Glomerular endothelial cell (primary cell): ENCODE measurements around the gene NKAP. TPM values are rescaled to one million over a fixed set of nuclear protein-coding genes. Genes with fewer than 3 reads are reported as not detected.

Source experiments
- DNase-seq: peaks from one replicate; pipeline ENCODE4 v3.0.0-alpha.2; 2011; ENCODE audit warnings: low read depth, low spot score; ENCODE audit errors: extremely low read depth
- total RNA-seq: library from RNA; depleted of rRNA; stranded (reverse); fragments of >200 nt; gene quantifications from 2 replicates; pipeline ENCODE4 v1.2.3, GENCODE V29; 2015

The NKAP gene
- total RNA-seq, 1 donor from 2014 or later = 5.2 TPM

DNA sequence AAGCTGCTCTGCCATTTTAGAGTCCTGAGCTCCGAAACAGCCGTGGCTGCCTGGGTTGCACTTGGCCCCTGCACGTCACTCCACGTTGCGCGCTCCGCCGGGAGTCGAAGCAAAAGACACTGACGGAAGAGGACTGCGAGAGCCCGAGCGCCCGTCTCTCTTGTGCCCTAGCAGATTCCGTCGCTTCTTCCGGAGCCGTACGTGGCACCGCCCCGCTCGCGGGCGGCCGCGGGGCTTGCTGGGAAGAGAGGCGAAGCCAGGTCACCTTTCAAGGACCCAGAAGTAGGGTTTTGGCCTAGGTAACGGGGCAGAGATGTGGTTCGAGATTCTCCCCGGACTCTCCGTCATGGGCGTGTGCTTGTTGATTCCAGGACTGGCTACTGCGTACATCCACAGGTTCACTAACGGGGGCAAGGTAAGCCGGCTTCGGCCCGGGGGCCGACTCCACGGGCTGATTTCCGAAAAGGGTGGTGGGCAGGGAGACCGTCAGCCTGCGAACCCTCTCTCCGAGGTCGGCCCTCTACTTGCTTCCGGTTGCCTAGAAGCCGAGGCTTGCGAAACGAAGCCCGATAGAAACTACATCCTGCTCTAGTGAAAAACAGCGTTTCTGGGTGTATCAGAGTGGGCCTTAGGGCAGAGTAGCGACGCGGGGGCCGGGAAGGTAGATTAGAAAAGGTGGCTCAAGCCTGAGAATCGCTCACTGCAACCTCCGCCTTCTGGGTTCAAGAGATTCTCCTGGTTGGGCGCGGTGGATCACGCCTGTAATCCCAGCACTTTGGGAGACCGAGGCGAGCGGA is 71.8 kb downstream of the NKAP start, which contains the start of the genes NDUFA1 and RNF113A:
Gene NDUFA1 (plus strand): TSS at position 234 of the 797 bp plus-strand sequence. CDS start 80 bp downstream, at position 314.
Gene RNF113A (minus strand): TSS at position 135 of the 797 bp plus-strand sequence. CDS start 120 bp downstream, at position 15.
- DNase-seq = no peak

- DNase-seq = no peak
These were observed 72.3 kb downstream of the NKAP start for GRCh38 chrX:119871245-119871598.

Other genes with a start within 250 kb of the NKAP start
- not detected in 2 replicates for gene SOWAHD, start 185.2 kb downstream of the NKAP start, total RNA-seq
- 3,643 and 8,776 TPM in 2 replicates for gene RPL39, start 152.1 kb downstream of the NKAP start, total RNA-seq
- gene UPF3B, start 90.8 kb downstream of the NKAP start, total RNA-seq = 2.2 and 4.1 TPM in 2 replicates
- gene RNF113A, start 72.0 kb downstream of the NKAP start, total RNA-seq = 14.2 and 17.3 TPM in 2 replicates
- 64.1 and 69.8 TPM in 2 replicates for gene NDUFA1, start 71.9 kb downstream of the NKAP start, total RNA-seq
- not detected in 2 replicates for gene AKAP14, start 47.9 kb downstream of the NKAP start, total RNA-seq
- gene RHOXF2B, start 133.9 kb upstream of the NKAP start, total RNA-seq = not detected in 2 replicates
- gene RHOXF1, start 172.2 kb upstream of the NKAP start, total RNA-seq = not detected in 2 replicates
- not detected in 2 replicates for gene RHOXF2, start 214.9 kb upstream of the NKAP start, total RNA-seq